SK-N-SH (cell line): ENCODE results near the gene NFILZ. TPM values are rescaled to one million over a fixed set of nuclear protein-coding genes. Genes with fewer than 3 reads are reported as not detected.
"Not testable (repeated sequence)": the region's sequence is repeated elsewhere in the genome, so short reads cannot be mapped to it uniquely, and the experiment has no call there.

Experiments used
- CTCF ChIA-PET: fragments of 300-600, 350-600 bp; formaldehyde crosslinking; extraction: SDS; loops from one replicate; lab custom pipeline; 2021; lab: Yijun Ruan, JAX
- POLR2A ChIA-PET: fragments of 350-600 bp; sonication (Branson Sonifier 250); formaldehyde crosslinking; extraction: SDS; loops from one replicate; lab custom pipeline; 2020; ENCODE audit warnings: antibody characterized with exemption, inconsistent platforms; lab: Yijun Ruan, JAX
- DNase-seq: peaks from one replicate; pipeline ENCODE4 v3.0.0; 2012
- H2AFZ ChIP-seq: fragments of 200-600 bp; sonication (generic); 2 replicates; pipeline ENCODE4 v1.8.1; 2016; ENCODE audit warnings: antibody characterized with exemption, mild to moderate bottlenecking, low read depth
- H3F3A ChIP-seq: fragments of 200-600 bp; sonication (generic); replicated peaks from 2 replicates; pipeline ENCODE3; 2016; ENCODE audit warnings: antibody characterized with exemption, mild to moderate bottlenecking; ENCODE audit not compliant: insufficient read depth
- H3K27ac ChIP-seq, 2 experiments: fragments of 200-500 bp in 1 of 2; fragments of 200-600 bp in 1 of 2; sonication (Bioruptor generic) in 1 of 2; sonication (generic), shearing (Covaris generic) in 1 of 2; 2 replicates each; pipeline versions ENCODE4 v1.5.1 to v1.6.1; 2014 to 2016; ENCODE audit warnings: low read depth in 2 of 2, inconsistent platforms in 1 of 2, low read length in 1 of 2, mild to moderate bottlenecking in 1 of 2, mixed read lengths in 1 of 2
- H3K27me3 ChIP-seq: fragments of 200-600 bp; sonication (generic), shearing (Covaris generic); 2 replicates; pipeline ENCODE4 v1.6.1; 2016; ENCODE audit warnings: mixed run types; ENCODE audit not compliant: insufficient read depth
- H3K36me3 ChIP-seq, 2 experiments: fragments of 200-500 bp in 1 of 2; fragments of 200-600 bp in 1 of 2; sonication (Bioruptor generic) in 1 of 2; sonication (generic) in 1 of 2; replicated peaks in 1 of 2; 2 replicates each; pipeline versions ENCODE3 to v1.5.1; 2014 to 2016; ENCODE audit warnings: low read length in 1 of 2, mild to moderate bottlenecking in 1 of 2; ENCODE audit not compliant: insufficient read depth in 2 of 2, control insufficient read depth in 1 of 2
- H3K4me1 ChIP-seq, 2 experiments: fragments of 200-500 bp in 1 of 2; fragments of 200-600 bp in 1 of 2; sonication (Bioruptor generic) in 1 of 2; sonication (generic), shearing (Covaris generic) in 1 of 2; 2 replicates each; pipeline versions ENCODE4 v1.5.1 to v1.6.1; 2014 to 2016; ENCODE audit warnings: low read depth in 1 of 2, low read length in 1 of 2, mixed run types in 1 of 2; ENCODE audit not compliant: insufficient read depth in 2 of 2, control insufficient read depth in 1 of 2
- H3K4me2 ChIP-seq: fragments of 200-600 bp; sonication (generic), shearing (Covaris generic); 2 replicates; pipeline ENCODE4 v1.6.1; 2017; ENCODE audit warnings: mixed run types
- H3K4me3 ChIP-seq, 2 experiments: fragments of 200-500 bp in 1 of 2; fragments of 200-600 bp in 1 of 2; sonication (Bioruptor generic) in 1 of 2; sonication (generic), shearing (Covaris generic) in 1 of 2; 2 replicates each; pipeline versions ENCODE4 v1.5.1 to v1.8.1; 2014 to 2016; ENCODE audit warnings: low read depth in 2 of 2, inconsistent platforms in 1 of 2, low read length in 1 of 2, mild to moderate bottlenecking in 1 of 2, mixed read lengths in 1 of 2, moderate library complexity in 1 of 2
- H3K79me2 ChIP-seq: fragments of 200-600 bp; sonication (generic); 2 replicates; pipeline ENCODE4 v1.8.1; 2017; ENCODE audit warnings: mild to moderate bottlenecking; ENCODE audit not compliant: insufficient read depth
- H3K9ac ChIP-seq: fragments of 200-600 bp; sonication (generic); 2 replicates; pipeline ENCODE4 v1.6.1; 2017; ENCODE audit warnings: mixed run types
- H3K9me2 ChIP-seq: fragments of 200-600 bp; sonication (generic); 2 replicates; pipeline ENCODE4 v1.6.1; 2017; ENCODE audit warnings: mixed run types
- H3K9me3 ChIP-seq: fragments of 200-600 bp; sonication (generic); 2 replicates; pipeline ENCODE4 v1.6.1; 2017; ENCODE audit warnings: mixed run types, mild to moderate bottlenecking, moderate library complexity
- H4K20me1 ChIP-seq: fragments of 200-600 bp; sonication (generic); 2 replicates; pipeline ENCODE4 v1.6.1; 2017; ENCODE audit warnings: mild to moderate bottlenecking, mixed run types; ENCODE audit not compliant: insufficient read depth
- ELF1 ChIP-seq: IDR thresholded peaks from 2 replicates; pipeline ENCODE4 v1.4.0; 2012
- EZH2phosphoT487 ChIP-seq: fragments of 200-600 bp; sonication (generic); IDR thresholded peaks from 2 replicates; pipeline ENCODE4 v1.6.1; 2017; ENCODE audit warnings: low read depth, mixed run types, mild to moderate bottlenecking, antibody characterized with exemption, moderate library complexity, borderline replicate concordance
- FOSL2 ChIP-seq: IDR thresholded peaks from 2 replicates; pipeline ENCODE4 v1.4.0; 2012; ENCODE audit warnings: low read depth, mild to moderate bottlenecking, moderate library complexity, borderline replicate concordance
- FOXJ3 ChIP-seq: sonication (generic); formaldehyde crosslinking; IDR thresholded peaks from 2 replicates; pipeline ENCODE4 v1.5.1; 2020; ENCODE audit warnings: mild to moderate bottlenecking, missing genetic modification reagents
- FOXM1 ChIP-seq: IDR thresholded peaks from 2 replicates; pipeline ENCODE4 v1.4.0; 2012; ENCODE audit warnings: low read depth, mild to moderate bottlenecking
- GABPA ChIP-seq: IDR thresholded peaks from 2 replicates; pipeline ENCODE4 v1.4.0; 2012; ENCODE audit warnings: low read depth, mild to moderate bottlenecking
- GATA2 ChIP-seq: sonication (generic); formaldehyde crosslinking; IDR thresholded peaks from 2 replicates; pipeline ENCODE4 v1.5.0; 2020; ENCODE audit warnings: mild to moderate bottlenecking, missing genetic modification reagents
- IRF3 ChIP-seq: fragments of 150-350 bp; IDR thresholded peaks from 2 replicates; pipeline ENCODE4 v1.6.1; 2016; ENCODE audit warnings: mild to moderate bottlenecking, low read depth, low read length
- MEF2A ChIP-seq: IDR thresholded peaks from 2 replicates; pipeline ENCODE4 v1.4.0; 2012; ENCODE audit warnings: low read depth, borderline replicate concordance
- NFIC ChIP-seq: IDR thresholded peaks from 2 replicates; pipeline ENCODE4 v1.4.0; 2012; ENCODE audit warnings: borderline replicate concordance
- NRF1 ChIP-seq: IDR thresholded peaks from 2 replicates; pipeline ENCODE4 v1.6.1; 2012; ENCODE audit warnings: low read depth, mild to moderate bottlenecking, low read length
- POLR2AphosphoS5 ChIP-seq: IDR thresholded peaks from 2 replicates; pipeline ENCODE4 v1.6.1; 2012; ENCODE audit warnings: low read depth, low read length
- RXRA ChIP-seq: IDR thresholded peaks from 2 replicates; pipeline ENCODE4 v1.4.0; 2012; ENCODE audit warnings: low read depth, mild to moderate bottlenecking, borderline replicate concordance
- SIN3A ChIP-seq: IDR thresholded peaks from 2 replicates; pipeline ENCODE4 v1.6.1; 2012; ENCODE audit warnings: low read depth, mild to moderate bottlenecking, low read length, moderate library complexity, borderline replicate concordance
- TCF12 ChIP-seq: IDR thresholded peaks from 2 replicates; pipeline ENCODE4 v1.4.0; 2012
- TEAD4 ChIP-seq: IDR thresholded peaks from 2 replicates; pipeline ENCODE4 v1.4.0; 2012; ENCODE audit warnings: mild to moderate bottlenecking, borderline replicate concordance; ENCODE audit not compliant: insufficient read depth
- USF2 ChIP-seq: fragments of 150-350 bp; IDR thresholded peaks from 2 replicates; pipeline ENCODE4 v1.6.1; 2017; ENCODE audit warnings: antibody characterized with exemption, low read length, low read depth, borderline replicate concordance
- WGBS: methylation state at CpG from one replicate; pipeline ENCODE4 v1.1.6; 2017; ENCODE audit warnings: low lambda C conversion rate; 5-methylcytosine and 5-hydroxymethylcytosine counted together
- polyA plus RNA-seq, 3 experiments: library from polyadenylated mRNA; depleted of rRNA; stranded (reverse); fragments of >200 nt; gene quantifications; 2 replicates each; pipeline ENCODE4 v1.2.3, GENCODE V29; 2012
- TF ChIP-seq, protein P1 (sequence below): fragments of 200-600 bp; sonication (generic); IDR thresholded peaks from 2 replicates; pipeline ENCODE4 v1.6.1; 2017; ENCODE audit warnings: antibody characterized with exemption, mild to moderate bottlenecking, moderate library complexity
- TF ChIP-seq, protein P2 (sequence below): IDR thresholded peaks from 2 replicates; pipeline ENCODE4 v1.4.0; 2012; ENCODE audit warnings: low read depth

The NFILZ gene
- polyA plus RNA-seq, 1 of the 3 experiments (the other 2 are of a cell fraction) = not detected

- TF ChIP-seq, protein P1, sequence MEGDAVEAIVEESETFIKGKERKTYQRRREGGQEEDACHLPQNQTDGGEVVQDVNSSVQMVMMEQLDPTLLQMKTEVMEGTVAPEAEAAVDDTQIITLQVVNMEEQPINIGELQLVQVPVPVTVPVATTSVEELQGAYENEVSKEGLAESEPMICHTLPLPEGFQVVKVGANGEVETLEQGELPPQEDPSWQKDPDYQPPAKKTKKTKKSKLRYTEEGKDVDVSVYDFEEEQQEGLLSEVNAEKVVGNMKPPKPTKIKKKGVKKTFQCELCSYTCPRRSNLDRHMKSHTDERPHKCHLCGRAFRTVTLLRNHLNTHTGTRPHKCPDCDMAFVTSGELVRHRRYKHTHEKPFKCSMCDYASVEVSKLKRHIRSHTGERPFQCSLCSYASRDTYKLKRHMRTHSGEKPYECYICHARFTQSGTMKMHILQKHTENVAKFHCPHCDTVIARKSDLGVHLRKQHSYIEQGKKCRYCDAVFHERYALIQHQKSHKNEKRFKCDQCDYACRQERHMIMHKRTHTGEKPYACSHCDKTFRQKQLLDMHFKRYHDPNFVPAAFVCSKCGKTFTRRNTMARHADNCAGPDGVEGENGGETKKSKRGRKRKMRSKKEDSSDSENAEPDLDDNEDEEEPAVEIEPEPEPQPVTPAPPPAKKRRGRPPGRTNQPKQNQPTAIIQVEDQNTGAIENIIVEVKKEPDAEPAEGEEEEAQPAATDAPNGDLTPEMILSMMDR = no peak
- TF ChIP-seq GATA2 (CRISPR knock-in tag) (no peak), FOXJ3 (CRISPR knock-in tag) (no peak), SIN3A (no peak), ELF1 (no peak)
- TF ChIP-seq, all 33 proteins: peak for 0
These were observed 13.6 kb upstream of the NFILZ start (continued) for GRCh38 chr19:8616861-8617260.

- H3K4me3 ChIP-seq, H3K4me1 ChIP-seq, H4K20me1 ChIP-seq, H3K4me2 ChIP-seq, H3K79me2 ChIP-seq, H3K9ac ChIP-seq, H3K9me2 ChIP-seq, H3K36me3 ChIP-seq, H3F3A ChIP-seq, H3K27ac ChIP-seq, H2AFZ ChIP-seq, H3K9me3 ChIP-seq, DNase-seq, POLR2A ChIA-PET: not testable (repeated sequence)
- 27% methylated on average over 15 of the region's 15 CpGs for WGBS
- CTCF ChIA-PET = interaction anchor here (0.5 to 13.7 kb wide), 5 partner anchors 13 to 39 kb away, joined by 3 to 112 read pairs (median 17); partner anchors contain the start of gene MYO1F
- H3K27me3 ChIP-seq = peaks cover 53% of the 10 kb centered on the region; the same call in 1 of the 2 replicates
These were observed 13.1 kb upstream of the NFILZ start for GRCh38 chr19:8617325-8617724.

DNA sequence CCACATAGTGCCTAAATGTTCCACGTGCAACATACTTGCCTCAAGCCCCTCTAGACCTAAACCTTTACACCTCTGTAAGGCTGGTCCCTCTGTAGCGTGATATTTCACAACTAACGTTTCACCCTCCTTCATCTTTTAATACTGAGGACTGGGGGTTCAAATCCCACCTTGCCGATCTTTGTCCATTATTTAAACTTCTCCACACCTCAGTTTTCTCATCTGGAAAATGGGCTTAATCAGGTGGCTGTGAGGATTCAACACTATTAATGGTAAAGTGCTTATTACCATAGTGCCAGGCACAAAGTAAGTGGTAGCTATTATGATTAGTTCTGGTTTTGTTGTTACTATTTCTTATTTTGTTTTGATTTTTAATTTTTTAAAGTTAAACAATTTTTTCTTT is 12.4 kb upstream of the NFILZ start:
- no peak overlapping the region for H3K4me3 ChIP-seq
- H3K36me3 ChIP-seq = no peaks in the 10 kb centered on the region
- H3K4me1 ChIP-seq = no peaks in the 10 kb centered on the region
- CTCF ChIA-PET = interaction anchor here (0.5 to 13.7 kb wide), 2 partner anchors 38 to 39 kb away, joined by 3 to 112 read pairs; partner anchors contain the start of gene MYO1F
- H3K9me3 ChIP-seq = no peaks in the 10 kb centered on the region
- no peaks in the 10 kb centered on the region for H3K79me2 ChIP-seq
- DNase-seq = no peak
- WGBS = 27% methylated on average over 4 of the region's 4 CpGs
- H3K27ac ChIP-seq = no peak overlapping the region
- no peaks in the 10 kb centered on the region for H4K20me1 ChIP-seq
- no peaks in the 10 kb centered on the region for H3K9me2 ChIP-seq
- peaks cover 53% of the 10 kb centered on the region; the same call in 1 of the 2 replicates for H3K27me3 ChIP-seq
- H3F3A ChIP-seq = peaks cover 3% of the 10 kb centered on the region
- H2AFZ ChIP-seq = no peak overlapping the region
- no peak overlapping the region for H3K9ac ChIP-seq
- TF ChIP-seq EZH2phosphoT487 = no peak
- TF ChIP-seq POLR2AphosphoS5 = no peak
- TF ChIP-seq SIN3A = no peak
- no peak for TF ChIP-seq IRF3
- TF ChIP-seq MEF2A = no peak
- no peak for TF ChIP-seq FOXJ3 (CRISPR knock-in tag)
- no peak for TF ChIP-seq GABPA
- TF ChIP-seq USF2 = no peak
- no peak for TF ChIP-seq FOSL2
- no peak for TF ChIP-seq FOXM1
- TF ChIP-seq, protein P2, sequence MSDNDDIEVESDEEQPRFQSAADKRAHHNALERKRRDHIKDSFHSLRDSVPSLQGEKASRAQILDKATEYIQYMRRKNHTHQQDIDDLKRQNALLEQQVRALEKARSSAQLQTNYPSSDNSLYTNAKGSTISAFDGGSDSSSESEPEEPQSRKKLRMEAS = no peak
- no peak for TF ChIP-seq TEAD4
- no peak for TF ChIP-seq NRF1
- TF ChIP-seq NFIC = no peak
- TF ChIP-seq RXRA = no peak
- no peak for TF ChIP-seq GATA2 (CRISPR knock-in tag)
- no peak for TF ChIP-seq TCF12
- TF ChIP-seq, all 33 proteins: peak for 0
- POLR2A ChIA-PET = no interaction called here
- no peak overlapping the region for H3K4me2 ChIP-seq
